SK-N-SH (cell line): ENCODE measurements around the gene SLC12A7. TPM values are rescaled to one million over a fixed set of nuclear protein-coding genes. Genes with fewer than 3 reads are reported as not detected.

ENCODE experiments used
- CTCF ChIA-PET: fragments of 300-600, 350-600 bp; formaldehyde crosslinking; extraction: SDS; loops from one replicate; lab custom pipeline; 2021; lab: Yijun Ruan, JAX
- POLR2A ChIA-PET: fragments of 350-600 bp; sonication (Branson Sonifier 250); formaldehyde crosslinking; extraction: SDS; loops from one replicate; lab custom pipeline; 2020; ENCODE audit warnings: antibody characterized with exemption, inconsistent platforms; lab: Yijun Ruan, JAX
- DNase-seq: peaks from one replicate; pipeline ENCODE4 v3.0.0; 2012
- H2AFZ ChIP-seq: fragments of 200-600 bp; sonication (generic); 2 replicates; pipeline ENCODE4 v1.8.1; 2016; ENCODE audit warnings: antibody characterized with exemption, mild to moderate bottlenecking, low read depth
- H3F3A ChIP-seq: fragments of 200-600 bp; sonication (generic); replicated peaks from 2 replicates; pipeline ENCODE3; 2016; ENCODE audit warnings: antibody characterized with exemption, mild to moderate bottlenecking; ENCODE audit not compliant: insufficient read depth
- H3K27ac ChIP-seq, 2 experiments: fragments of 200-500 bp in 1 of 2; fragments of 200-600 bp in 1 of 2; sonication (Bioruptor generic) in 1 of 2; sonication (generic), shearing (Covaris generic) in 1 of 2; 2 replicates each; pipeline versions ENCODE4 v1.5.1 to v1.6.1; 2014 to 2016; ENCODE audit warnings: low read depth in 2 of 2, inconsistent platforms in 1 of 2, low read length in 1 of 2, mild to moderate bottlenecking in 1 of 2, mixed read lengths in 1 of 2
- H3K27me3 ChIP-seq: fragments of 200-600 bp; sonication (generic), shearing (Covaris generic); 2 replicates; pipeline ENCODE4 v1.6.1; 2016; ENCODE audit warnings: mixed run types; ENCODE audit not compliant: insufficient read depth
- H3K36me3 ChIP-seq, 2 experiments: fragments of 200-500 bp in 1 of 2; fragments of 200-600 bp in 1 of 2; sonication (Bioruptor generic) in 1 of 2; sonication (generic) in 1 of 2; replicated peaks in 1 of 2; 2 replicates each; pipeline versions ENCODE3 to v1.5.1; 2014 to 2016; ENCODE audit warnings: low read length in 1 of 2, mild to moderate bottlenecking in 1 of 2; ENCODE audit not compliant: insufficient read depth in 2 of 2, control insufficient read depth in 1 of 2
- H3K4me1 ChIP-seq, 2 experiments: fragments of 200-500 bp in 1 of 2; fragments of 200-600 bp in 1 of 2; sonication (Bioruptor generic) in 1 of 2; sonication (generic), shearing (Covaris generic) in 1 of 2; 2 replicates each; pipeline versions ENCODE4 v1.5.1 to v1.6.1; 2014 to 2016; ENCODE audit warnings: low read depth in 1 of 2, low read length in 1 of 2, mixed run types in 1 of 2; ENCODE audit not compliant: insufficient read depth in 2 of 2, control insufficient read depth in 1 of 2
- H3K4me2 ChIP-seq: fragments of 200-600 bp; sonication (generic), shearing (Covaris generic); 2 replicates; pipeline ENCODE4 v1.6.1; 2017; ENCODE audit warnings: mixed run types
- H3K4me3 ChIP-seq, 2 experiments: fragments of 200-500 bp in 1 of 2; fragments of 200-600 bp in 1 of 2; sonication (Bioruptor generic) in 1 of 2; sonication (generic), shearing (Covaris generic) in 1 of 2; 2 replicates each; pipeline versions ENCODE4 v1.5.1 to v1.8.1; 2014 to 2016; ENCODE audit warnings: low read depth in 2 of 2, inconsistent platforms in 1 of 2, low read length in 1 of 2, mild to moderate bottlenecking in 1 of 2, mixed read lengths in 1 of 2, moderate library complexity in 1 of 2
- H3K79me2 ChIP-seq: fragments of 200-600 bp; sonication (generic); 2 replicates; pipeline ENCODE4 v1.8.1; 2017; ENCODE audit warnings: mild to moderate bottlenecking; ENCODE audit not compliant: insufficient read depth
- H3K9ac ChIP-seq: fragments of 200-600 bp; sonication (generic); 2 replicates; pipeline ENCODE4 v1.6.1; 2017; ENCODE audit warnings: mixed run types
- H3K9me2 ChIP-seq: fragments of 200-600 bp; sonication (generic); 2 replicates; pipeline ENCODE4 v1.6.1; 2017; ENCODE audit warnings: mixed run types
- H3K9me3 ChIP-seq: fragments of 200-600 bp; sonication (generic); 2 replicates; pipeline ENCODE4 v1.6.1; 2017; ENCODE audit warnings: mixed run types, mild to moderate bottlenecking, moderate library complexity
- H4K20me1 ChIP-seq: fragments of 200-600 bp; sonication (generic); 2 replicates; pipeline ENCODE4 v1.6.1; 2017; ENCODE audit warnings: mild to moderate bottlenecking, mixed run types; ENCODE audit not compliant: insufficient read depth
- CHD2 ChIP-seq: fragments of 150-350 bp; IDR thresholded peaks from 2 replicates; pipeline ENCODE4 v1.6.1; 2018; ENCODE audit warnings: low read length; ENCODE audit not compliant: partially characterized antibody
- CTCF ChIP-seq: fragments of 200-600 bp; sonication (generic); IDR thresholded peaks from 2 replicates; pipeline ENCODE4 v1.6.1; 2017; ENCODE audit warnings: antibody characterized with exemption, mild to moderate bottlenecking, moderate library complexity
- FOSL2 ChIP-seq: IDR thresholded peaks from 2 replicates; pipeline ENCODE4 v1.4.0; 2012; ENCODE audit warnings: low read depth, mild to moderate bottlenecking, moderate library complexity, borderline replicate concordance
- GABPA ChIP-seq: IDR thresholded peaks from 2 replicates; pipeline ENCODE4 v1.4.0; 2012; ENCODE audit warnings: low read depth, mild to moderate bottlenecking
- IRF3 ChIP-seq: fragments of 150-350 bp; IDR thresholded peaks from 2 replicates; pipeline ENCODE4 v1.6.1; 2016; ENCODE audit warnings: mild to moderate bottlenecking, low read depth, low read length
- NFIC ChIP-seq: IDR thresholded peaks from 2 replicates; pipeline ENCODE4 v1.4.0; 2012; ENCODE audit warnings: borderline replicate concordance
- NRF1 ChIP-seq: IDR thresholded peaks from 2 replicates; pipeline ENCODE4 v1.6.1; 2012; ENCODE audit warnings: low read depth, mild to moderate bottlenecking, low read length
- RAD21 ChIP-seq: IDR thresholded peaks from 2 replicates; pipeline ENCODE4 v1.6.1; 2012; ENCODE audit warnings: mild to moderate bottlenecking, low read length
- RFX5 ChIP-seq: IDR thresholded peaks from 2 replicates; pipeline ENCODE4 v1.6.1; 2012; ENCODE audit warnings: mild to moderate bottlenecking, improper control_type of control experiment, low read length
- RXRA ChIP-seq: IDR thresholded peaks from 2 replicates; pipeline ENCODE4 v1.4.0; 2012; ENCODE audit warnings: low read depth, mild to moderate bottlenecking, borderline replicate concordance
- SIN3A ChIP-seq: IDR thresholded peaks from 2 replicates; pipeline ENCODE4 v1.6.1; 2012; ENCODE audit warnings: low read depth, mild to moderate bottlenecking, low read length, moderate library complexity, borderline replicate concordance
- TAF1 ChIP-seq: IDR thresholded peaks from 2 replicates; pipeline ENCODE4 v1.6.1; 2012; ENCODE audit warnings: low read depth, mild to moderate bottlenecking, low read length, moderate library complexity, borderline replicate concordance
- TCF12 ChIP-seq: IDR thresholded peaks from 2 replicates; pipeline ENCODE4 v1.4.0; 2012
- TEAD4 ChIP-seq: IDR thresholded peaks from 2 replicates; pipeline ENCODE4 v1.4.0; 2012; ENCODE audit warnings: mild to moderate bottlenecking, borderline replicate concordance; ENCODE audit not compliant: insufficient read depth
- USF1 ChIP-seq: IDR thresholded peaks from 2 replicates; pipeline ENCODE4 v1.4.0; 2012; ENCODE audit warnings: low read depth, borderline replicate concordance
- USF2 ChIP-seq: fragments of 150-350 bp; IDR thresholded peaks from 2 replicates; pipeline ENCODE4 v1.6.1; 2017; ENCODE audit warnings: antibody characterized with exemption, low read length, low read depth, borderline replicate concordance
- ZBTB33 ChIP-seq: IDR thresholded peaks from 2 replicates; pipeline ENCODE4 v1.4.0; 2012; ENCODE audit warnings: low read depth, borderline replicate concordance
- WGBS: methylation state at CpG from one replicate; pipeline ENCODE4 v1.1.6; 2017; ENCODE audit warnings: low lambda C conversion rate; 5-methylcytosine and 5-hydroxymethylcytosine counted together
- polyA plus RNA-seq, 3 experiments: library from polyadenylated mRNA; depleted of rRNA; stranded (reverse); fragments of >200 nt; gene quantifications; 2 replicates each; pipeline ENCODE4 v1.2.3, GENCODE V29; 2012

The SLC12A7 gene
- polyA plus RNA-seq, 1 of the 3 experiments (the other 2 are of a cell fraction), result 2.6 TPM

GRCh38 chr5:1086137-1086536 lies 25.7 kb downstream of the SLC12A7 start:
- ChIA-PET CTCF (no interaction called here), POLR2A (no interaction called here)
- 74% methylated on average over 7 of the region's 11 CpGs for WGBS
- no peaks in the 10 kb centered on the region for H3K27me3 ChIP-seq
- H3K36me3 ChIP-seq, result no peaks in the 10 kb centered on the region
- H3F3A ChIP-seq, result no peaks in the 10 kb centered on the region
- no peaks in the 10 kb centered on the region for H4K20me1 ChIP-seq
- no peak overlapping the region for H3K27ac ChIP-seq
- H3K4me3 ChIP-seq, result no peak overlapping the region
- no peak overlapping the region for H3K4me2 ChIP-seq
- TF ChIP-seq USF2 (no peak), ZBTB33 (no peak), USF1 (no peak), IRF3 (no peak), TCF12 (no peak), TAF1 (no peak), NFIC (no peak), RFX5 (no peak), CHD2 (no peak), NRF1 (no peak), FOSL2 (no peak), SIN3A (no peak), TEAD4 (no peak), CTCF (no peak), RXRA (no peak), RAD21 (no peak), GABPA (no peak)
- no peaks in the 10 kb centered on the region for H3K9me3 ChIP-seq
- H3K9me2 ChIP-seq, result no peaks in the 10 kb centered on the region
- H3K9ac ChIP-seq, result no peak overlapping the region
- peaks cover 0 to 8% of the 10 kb centered on the region in 2 experiments; a peak in 1 of 4 replicates for H3K4me1 ChIP-seq
- no peaks in the 10 kb centered on the region for H3K79me2 ChIP-seq
- H2AFZ ChIP-seq, result no peak overlapping the region
- DNase-seq, result no peak
